HG02623 (cell line): ENCODE measurements around the gene SDSL.

Source experiments
- ATAC-seq: cut with Tn5 transposase; IDR thresholded peaks from one replicate; pipeline ENCODE4 v1.9.1; 2021; ENCODE audit warnings: moderate library complexity; ENCODE audit not compliant: unreplicated experiment

SDSL gene

DNA sequence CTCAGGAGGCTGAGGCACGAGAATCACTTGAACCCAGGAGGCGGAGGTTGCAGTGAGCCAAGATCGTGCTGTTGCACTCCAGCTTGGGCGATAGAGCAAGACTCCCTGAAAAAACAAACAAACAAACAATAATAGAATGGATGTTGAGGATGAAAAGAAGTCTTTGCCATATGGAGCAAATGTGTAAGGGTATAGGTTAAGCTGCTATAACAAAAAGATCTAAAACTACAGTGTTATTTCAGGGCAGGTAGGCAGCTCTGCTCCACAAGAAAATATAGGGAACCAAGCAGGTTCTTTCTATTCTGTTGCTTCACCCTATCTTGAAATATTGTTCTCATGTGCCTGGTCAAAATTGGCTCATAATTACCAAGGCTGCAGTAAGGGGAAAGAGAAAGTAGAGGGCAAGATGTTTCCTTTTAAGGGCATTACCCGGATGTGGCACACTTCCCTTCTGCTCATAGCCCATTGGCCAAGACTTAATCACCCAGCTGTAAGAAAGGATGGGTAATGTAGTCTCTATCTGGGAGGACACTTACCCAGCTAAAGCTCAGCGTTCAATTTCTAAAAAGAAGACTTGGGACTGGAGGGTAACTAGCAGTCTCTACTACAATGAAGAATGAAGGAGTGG lies 23.5 kb downstream of the SDSL start:
- no peak for ATAC-seq

DNA sequence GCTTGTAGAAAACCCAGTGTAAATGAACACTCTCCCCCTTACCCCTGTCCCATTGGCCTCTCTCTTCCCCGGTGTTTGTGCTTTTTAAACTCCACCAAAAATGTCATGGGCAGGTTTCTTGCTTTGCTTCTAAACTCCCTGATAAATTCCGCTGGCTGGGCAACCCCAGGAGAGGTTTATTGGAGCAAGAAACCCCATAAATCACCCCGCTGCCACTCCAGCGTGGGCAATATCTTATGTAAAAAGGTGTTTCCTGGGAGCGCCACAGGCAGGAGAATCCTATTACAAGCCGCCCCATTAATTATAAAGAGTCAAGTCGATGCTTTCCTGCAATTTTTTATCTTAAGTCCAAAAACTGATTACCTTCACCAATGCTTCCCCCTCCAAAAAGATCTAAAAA lies 26.7 kb downstream of the SDSL start:
- no peak for ATAC-seq

DNA sequence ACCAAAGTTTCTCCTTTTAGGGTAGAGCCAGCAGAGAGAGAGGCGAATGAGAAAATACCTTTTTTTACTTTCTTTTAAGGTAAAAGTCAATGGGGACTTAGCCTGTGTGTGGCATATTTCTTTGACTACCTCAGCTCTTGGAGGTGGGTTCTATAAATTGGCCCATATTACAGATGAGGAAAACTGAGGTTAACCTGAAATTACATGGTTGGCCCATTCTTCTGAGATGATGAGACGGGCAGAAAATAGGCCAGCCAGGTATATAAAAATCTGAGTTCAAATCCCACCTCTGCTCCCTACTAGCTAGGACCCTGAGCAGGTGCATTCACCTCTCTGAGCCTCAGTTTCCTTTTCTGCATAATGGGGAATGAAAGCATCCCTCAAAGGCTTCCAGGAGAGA lies 27.1 kb downstream of the SDSL start:
- no peak for ATAC-seq

DNA sequence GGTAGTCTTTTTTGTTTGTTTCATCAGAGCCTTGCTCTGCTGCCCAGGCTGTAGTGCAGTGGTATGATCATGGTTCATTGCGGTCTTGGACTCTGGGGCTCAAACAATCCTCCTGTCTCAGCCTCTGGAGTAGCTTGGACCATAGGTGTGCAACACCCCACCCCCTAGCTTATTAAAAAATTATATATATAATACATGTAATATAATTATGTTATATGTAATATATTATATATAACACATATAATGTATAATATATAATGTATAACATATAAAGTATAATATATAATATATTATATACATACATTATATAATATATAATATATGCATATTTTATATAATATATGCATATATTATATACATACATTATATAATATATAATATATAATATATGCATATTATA lies 27.7 kb downstream of the SDSL start:
- ATAC-seq, result no peak

DNA sequence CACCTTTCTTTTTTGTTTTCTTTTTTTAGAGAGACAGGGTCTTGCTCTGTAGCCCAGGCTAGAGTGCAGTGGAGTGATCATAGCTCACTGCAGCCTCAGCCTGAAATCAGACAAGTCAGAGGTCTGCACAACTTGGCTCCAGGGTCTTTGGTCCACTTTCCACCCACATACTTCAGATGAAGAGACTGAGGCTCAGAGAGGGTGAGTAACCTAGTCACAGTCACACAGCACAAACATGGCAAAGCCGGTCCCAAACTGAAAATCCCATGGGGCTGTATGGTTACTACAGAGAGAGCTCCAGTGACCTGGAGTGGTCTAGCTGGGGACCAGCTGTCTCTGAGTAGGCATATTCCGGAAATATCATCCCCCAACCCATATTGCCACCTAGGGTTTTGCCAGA lies 30.3 kb downstream of the SDSL start:
- ATAC-seq, result no peak

DNA sequence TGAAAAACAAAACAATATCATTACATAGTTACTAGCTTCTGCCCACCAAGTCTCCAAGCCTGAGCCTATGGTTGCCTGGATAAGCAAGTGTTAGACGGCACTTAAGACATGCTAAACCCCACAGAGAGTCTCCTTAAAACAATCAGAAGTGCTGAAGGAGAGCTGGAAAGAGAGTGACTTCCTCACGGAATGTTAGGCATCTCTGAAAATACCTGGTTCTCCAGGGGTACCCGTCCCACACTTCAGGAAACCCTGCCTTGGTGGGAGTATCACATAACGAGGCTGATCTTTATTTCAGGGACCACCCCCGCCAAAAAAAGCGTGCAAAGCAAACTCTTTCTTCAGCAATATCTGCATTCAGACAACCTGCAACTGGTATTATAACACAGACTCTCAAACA lies 31.1 kb downstream of the SDSL start:
- ATAC-seq, result no peak

DNA sequence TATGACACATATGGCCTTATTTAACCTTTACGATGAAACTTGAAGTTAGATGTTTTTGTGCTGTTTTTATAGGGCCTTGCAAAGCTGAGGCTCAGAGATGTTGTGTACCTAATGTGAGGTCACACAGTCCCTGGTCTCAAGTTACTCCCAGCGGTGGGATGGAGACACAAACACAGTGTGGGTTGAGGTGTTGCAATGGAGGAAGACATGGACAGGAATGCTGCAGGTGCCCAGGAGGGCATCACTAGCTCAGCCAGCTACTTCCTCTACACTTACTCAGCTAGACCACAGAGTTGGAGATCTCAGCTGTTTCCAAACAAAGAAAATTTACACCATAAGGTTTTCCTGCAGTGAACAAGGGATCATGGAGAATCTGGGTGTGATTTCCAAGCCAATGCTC lies 34.0 kb downstream of the SDSL start:
- ATAC-seq, result no peak

DNA sequence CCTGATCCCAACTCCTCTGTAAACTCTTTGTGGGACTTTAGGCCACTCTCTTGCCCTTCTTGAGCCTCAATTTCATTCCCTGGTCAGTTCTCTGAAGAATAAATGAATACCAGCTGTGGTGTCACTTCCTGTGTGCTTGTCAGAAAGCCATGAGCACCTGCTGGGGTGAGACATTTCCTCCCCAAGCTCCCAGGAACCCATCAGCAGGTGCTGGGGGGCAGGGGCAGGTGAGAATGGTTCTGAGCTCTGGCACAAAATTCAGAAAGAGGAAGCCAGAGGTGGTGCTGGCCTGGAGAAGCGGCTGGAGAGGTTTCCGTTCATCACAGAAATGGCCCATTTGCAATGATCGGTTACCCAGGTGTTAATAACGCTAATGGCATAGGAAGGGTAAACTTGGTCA lies 34.6 kb downstream of the SDSL start:
- no peak for ATAC-seq

DNA sequence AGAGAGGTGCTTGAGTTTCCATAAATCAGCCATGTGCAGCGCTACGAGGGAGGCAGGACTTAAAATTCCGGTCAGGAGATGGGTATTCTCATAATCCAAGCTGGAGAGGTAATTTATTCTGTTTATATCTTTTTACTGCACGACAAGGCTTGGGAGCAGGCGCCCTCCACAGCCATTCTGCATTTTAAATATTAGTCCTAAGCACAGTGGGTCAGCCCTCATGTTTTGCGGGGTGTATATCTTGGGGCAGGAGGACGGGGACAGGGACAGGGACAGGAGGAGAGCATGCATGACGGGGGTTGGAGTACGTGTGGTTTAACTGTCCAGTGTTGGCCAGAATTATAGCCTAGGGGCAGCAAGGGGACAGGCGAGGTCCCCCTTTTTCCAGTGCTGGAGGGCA lies 35.0 kb downstream of the SDSL start:
- no peak for ATAC-seq

DNA sequence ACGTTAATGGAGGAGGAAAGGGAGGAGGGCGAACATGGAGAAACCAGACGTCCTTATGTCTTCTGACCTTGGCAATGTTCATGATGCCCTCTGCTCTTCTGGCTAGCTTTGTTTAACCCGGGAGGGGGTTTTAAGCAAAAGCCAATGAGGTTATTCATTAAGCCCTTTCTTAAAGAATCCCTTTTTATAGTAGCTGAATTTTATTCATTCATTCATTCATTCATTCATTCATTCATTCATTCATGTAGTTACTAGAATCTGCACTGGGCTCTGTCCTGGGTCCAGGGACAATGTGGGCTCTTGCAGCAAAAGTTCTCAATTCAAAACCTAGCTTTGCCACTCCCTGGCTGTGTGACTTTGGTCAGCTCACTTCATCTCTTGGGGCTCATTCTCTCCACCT lies 35.5 kb downstream of the SDSL start:
- ATAC-seq, result no peak

DNA sequence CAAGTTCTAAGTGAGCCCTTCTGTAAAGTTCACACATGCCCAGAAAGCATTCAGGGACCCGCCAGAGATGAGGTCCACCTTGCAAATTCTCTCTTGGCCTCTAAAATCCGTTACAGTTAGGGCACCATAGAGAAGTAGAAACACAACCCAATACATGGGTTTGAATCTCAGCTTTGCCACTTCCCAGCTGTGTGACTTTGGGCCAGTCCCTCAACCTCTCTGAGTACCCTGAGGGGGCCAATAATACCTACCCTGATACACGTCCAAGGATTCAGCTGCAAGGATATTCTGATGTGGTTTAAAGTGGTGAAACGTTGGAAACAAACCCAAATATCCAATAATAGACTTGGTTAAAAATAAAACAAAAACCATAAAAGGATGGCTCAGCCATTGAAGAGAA lies 37.8 kb downstream of the SDSL start:
- ATAC-seq, result no peak

DNA sequence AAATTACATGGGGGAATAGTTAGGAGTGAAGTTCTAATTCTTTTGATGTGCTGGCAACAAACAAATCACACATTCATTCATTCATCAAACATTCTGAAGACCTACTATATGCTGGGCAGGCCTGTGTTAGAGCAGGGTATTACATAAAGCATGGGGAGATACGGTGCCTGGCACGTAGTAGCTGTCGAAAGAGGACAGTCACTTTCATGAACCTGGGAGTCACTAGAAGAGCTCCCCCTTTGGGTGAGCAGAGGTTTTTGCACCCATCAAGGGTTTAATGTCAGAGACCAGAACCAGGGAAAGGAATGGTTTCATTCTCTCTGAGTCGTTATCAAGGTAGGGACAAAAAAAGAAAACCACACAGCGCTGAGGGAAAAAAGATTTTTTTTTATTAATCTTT lies 39.5 kb downstream of the SDSL start:
- no peak for ATAC-seq

DNA sequence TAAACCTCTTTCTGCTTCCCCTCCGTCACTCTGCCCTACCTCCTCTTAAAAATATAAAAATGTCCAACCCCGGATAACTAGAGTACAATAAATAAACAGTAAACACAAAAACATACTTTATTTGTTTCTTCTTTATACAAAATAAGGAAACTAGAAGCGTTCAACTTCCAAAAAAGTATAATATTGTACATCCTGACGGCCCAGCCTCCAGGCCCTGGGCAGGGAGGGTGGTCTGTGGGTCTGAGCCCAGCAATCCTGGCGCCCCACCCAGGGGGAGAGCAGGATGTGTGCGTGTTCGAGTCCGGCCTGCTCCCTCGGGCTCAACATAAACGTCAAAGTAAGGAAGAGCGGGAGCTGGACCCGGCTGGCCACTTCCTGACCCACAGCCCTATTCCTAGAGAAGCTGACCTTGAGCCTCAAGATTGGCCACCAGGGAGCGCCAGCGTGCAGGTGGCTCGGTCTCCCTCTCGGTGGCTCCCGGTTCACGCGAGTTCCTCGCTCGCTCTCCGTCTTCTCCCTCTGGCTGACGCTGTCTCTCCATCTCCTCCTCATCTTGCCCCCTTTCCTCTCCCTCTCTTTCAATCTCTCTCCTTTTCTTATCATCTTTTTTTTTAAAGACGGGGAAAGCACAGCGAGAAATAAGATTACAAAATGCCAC lies 40.1 kb downstream of the SDSL start:
- no peak for ATAC-seq

DNA sequence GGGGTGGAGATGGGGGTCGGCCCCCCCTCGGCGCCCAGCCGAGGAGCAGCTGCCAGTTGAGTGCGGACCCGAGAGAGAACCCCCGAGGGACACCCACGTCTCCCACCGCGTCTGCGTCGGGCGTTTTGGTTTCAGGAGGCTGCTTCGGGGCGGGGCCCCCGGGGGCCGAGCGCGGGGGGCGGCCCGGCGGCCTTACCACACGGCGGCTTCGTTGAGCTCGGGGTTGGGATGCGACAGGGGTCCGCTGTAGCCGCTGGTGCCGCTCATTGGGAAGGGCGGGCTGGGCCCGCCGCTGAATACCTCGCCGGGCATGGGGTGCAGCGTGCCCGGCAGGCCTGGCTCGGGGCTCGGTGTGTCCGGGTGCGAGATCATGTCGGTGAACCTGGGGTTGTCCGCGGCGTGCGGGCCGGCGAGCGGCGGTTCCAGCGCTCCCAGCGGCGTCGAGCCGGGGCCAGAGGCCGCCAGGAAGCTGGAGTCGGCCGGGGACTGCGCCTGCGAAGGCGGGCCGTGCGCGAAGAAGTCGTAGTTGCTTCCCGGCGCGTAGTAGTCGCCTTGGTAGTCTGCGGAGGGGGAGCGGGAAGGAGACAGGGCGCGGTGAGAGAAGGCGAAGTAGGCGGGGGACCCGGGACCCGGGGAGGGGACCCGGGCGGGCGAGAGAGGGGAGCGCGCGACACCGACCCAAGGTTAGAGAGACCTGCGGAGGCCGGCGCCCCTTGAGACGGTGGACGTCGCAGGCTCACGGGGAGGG lies 41.0 kb downstream of the SDSL start:
- no peak for ATAC-seq

DNA sequence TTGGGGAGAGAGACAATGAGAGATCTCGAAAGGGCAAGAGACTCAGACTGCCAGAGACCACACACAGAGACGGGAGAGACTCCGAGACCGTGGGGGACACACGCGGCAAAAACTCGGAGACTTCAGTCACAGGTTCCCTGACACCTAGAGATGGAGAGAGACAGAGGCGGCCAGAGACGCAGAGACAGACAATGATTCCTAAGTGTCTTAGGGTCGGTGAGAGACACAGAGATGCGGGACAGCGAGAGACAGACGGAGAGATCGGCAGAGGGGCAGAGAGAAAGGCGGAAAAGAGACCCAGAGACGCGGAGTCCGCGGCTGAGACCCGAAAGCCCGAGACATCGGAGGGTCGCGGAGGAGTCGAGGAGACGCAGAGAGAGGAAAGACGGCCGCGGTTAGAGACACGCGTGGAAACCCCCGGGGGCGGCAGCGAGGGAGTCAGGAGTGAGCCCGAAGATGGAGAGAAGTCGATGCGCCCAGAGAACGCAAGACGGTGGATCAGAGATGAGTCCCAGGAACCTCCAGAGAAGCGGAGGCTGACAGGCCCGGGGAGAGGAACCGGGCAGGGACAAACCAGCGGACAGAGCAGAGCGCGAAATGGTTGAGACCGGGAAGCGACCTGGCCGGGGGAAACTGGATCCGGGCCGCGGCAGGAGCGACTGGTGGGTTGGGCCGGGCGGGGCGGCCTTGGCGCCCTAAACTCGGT lies 41.7 kb downstream of the SDSL start:
- ATAC-seq, result no peak

DNA sequence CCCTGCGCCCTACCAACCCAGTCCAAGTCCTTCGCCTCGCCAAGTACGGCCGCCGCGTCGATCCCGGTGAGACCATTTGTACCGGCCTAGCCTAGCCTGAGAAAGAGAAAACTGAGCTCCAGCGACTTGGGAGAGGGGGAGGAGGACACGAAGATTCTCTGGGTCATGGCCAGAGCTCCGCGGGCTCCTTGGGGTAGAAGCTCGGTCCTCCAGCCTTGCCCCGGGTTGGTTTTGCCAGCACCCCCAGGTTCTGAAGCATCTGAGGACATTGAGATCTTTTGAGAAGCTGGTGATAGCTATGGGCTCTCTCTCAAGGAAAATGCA lies 42.2 kb downstream of the SDSL start:
- no peak for ATAC-seq

DNA sequence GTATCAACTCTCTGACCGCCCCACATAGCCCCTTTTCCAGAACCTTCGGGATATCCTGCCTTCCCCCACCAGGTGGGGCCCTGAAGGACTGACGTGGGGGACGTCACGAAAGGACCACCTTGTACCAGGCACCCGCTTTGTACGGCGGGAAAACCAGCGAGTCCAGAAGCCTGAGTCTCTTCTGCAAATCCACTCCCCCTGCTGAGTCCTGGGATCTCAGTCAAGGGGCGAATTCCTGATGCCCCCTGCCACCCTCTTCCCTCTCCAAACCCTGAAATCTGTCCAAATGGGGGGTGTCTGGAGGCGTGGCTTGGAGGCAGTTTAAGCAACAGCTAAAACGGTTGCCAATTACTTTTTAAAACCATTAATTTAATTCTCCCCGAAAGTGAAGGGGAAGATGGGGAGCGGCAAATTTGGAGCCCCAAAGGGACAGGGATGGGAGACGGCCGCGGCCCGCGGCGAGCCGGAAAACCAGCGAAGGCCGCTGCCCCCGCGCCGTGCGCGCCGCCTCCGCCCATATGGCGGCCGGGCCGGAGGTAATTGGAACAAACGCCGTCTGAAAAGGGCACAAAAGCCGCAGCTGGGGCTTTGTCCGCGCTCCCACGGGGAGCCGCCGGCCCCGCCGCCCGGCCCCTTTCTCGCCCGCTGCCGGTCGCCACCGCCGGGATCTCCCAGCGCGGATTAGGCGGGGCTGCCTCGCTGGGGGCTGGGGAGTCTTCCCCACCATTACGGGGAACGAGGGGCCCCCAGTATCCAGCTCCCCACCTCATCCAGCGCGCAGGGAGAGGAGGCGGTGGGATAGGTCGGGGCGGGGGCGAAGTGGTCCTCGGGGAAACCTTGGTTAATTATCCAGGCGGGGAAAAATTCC lies 42.9 kb downstream of the SDSL start:
- no peak for ATAC-seq

DNA sequence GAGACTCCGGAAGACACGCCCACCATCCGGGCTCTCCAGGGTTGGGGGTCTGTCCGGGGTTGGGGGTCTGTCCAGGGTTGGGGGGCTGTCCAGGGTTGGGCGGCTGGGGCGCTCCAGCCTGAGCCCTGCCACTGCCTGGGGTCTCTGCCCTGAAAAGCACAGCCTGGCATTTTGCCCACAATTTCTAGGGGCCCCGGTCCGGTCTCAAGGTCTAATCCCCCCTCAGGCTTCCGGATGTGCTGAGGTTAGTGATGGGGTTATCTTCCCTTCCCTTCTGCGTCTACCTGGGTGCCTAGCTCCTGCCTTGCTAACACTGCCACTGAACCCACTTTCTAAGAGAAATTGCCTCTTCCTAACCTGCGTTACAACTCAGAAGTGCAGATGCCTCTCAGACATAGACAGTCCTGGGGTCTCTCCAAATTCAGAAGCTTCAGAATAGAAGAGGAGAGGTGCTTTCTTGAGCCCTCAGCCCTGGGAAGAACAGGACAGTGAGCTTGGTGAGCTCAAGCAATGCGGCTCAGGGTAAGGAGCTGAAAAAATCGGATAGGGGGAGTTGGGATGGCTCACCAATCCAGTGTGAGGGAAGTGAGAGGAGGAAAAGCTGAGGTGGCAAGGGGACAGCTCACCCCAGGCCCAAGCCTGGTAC lies 43.8 kb downstream of the SDSL start:
- ATAC-seq, result no peak

DNA sequence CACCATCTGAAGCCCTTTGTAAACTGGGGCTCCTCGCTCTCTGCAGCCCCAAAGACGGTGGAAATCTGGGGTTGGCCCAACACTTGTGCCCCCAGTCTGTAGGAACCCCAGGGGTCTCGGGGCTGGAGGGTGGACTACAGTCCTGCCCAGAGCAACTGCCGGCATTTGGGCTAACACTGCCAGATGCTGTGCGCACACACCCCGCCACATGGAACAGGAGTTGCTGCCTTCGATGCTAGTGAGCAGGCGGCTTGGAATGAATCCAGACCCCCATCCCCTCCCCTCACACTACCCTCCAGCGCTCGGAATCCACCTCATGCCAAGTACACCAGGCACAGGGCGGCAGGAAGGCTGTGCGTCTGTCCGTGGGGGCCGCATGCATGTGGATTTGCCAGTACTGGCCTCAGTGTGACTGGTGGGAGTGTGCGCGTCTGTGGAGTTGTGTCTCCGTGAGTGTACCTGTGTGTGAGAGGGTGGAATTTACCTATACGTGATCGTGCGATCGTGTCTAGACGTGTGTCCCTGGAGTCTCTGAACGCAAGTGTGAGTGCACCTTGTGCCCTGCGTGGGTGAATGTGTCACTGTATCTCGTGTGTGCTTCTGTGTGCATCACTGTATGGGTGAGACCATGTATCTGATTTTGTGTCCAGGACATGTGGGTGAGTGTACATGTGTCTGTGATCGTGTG lies 44.4 kb downstream of the SDSL start:
- ATAC-seq, result no peak

DNA sequence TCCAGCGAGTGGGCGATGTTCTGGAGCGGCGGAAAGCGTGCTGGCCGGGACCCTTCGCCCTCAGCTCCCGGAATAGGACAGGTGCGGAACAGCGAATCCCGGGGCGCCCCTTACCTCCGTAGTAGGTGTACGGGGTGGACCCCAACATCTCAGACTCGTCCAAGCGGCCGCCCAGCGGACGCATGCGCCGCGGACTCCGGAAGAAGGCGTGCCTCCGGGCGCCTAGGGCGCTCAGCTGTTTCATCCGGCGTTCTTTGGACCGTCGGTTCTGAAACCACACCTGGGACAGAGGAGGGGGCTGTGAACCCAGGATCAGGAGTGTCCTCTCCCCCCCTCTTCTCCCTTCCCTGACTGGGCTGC lies 44.9 kb downstream of the SDSL start:
- no peak for ATAC-seq
